Activated CD4-positive, alpha-beta T cell treated with anti-CD3 and anti-CD28 coated beads, Interleukin-2, amount 10 ng/mL, durations not matched to agents 7 days and 5 days (primary cell): Measurements from ENCODE around the gene TLX2. TPM values are rescaled to one million over a fixed set of nuclear protein-coding genes. Genes with fewer than 3 reads are reported as not detected.
"Not testable (repeated sequence)": the region's sequence is repeated elsewhere in the genome, so short reads cannot be mapped to it uniquely, and the experiment has no call there.

Experiments
- CTCF ChIA-PET: fragments of 350-600 bp; sonication (Branson Sonifier 250); formaldehyde crosslinking; loops from one replicate; lab custom pipeline; 2021; ENCODE audit warnings: antibody characterized with exemption; lab: Charles Lee
- POLR2A ChIA-PET: fragments of 350-600 bp; sonication (Branson Sonifier 250); formaldehyde crosslinking; loops from one replicate; lab custom pipeline; 2021; ENCODE audit warnings: antibody characterized with exemption; lab: Charles Lee
- DNase-seq: peaks from one replicate; pipeline ENCODE4 v3.0.0-alpha.2; 2020
- H3K27ac Mint-ChIP-seq: one replicate; pipeline ENCODE4 v1.8.0; 2021; ENCODE audit warnings: mild to moderate bottlenecking, moderate library complexity, mixed read lengths
- H3K27me3 Mint-ChIP-seq: one replicate; pipeline ENCODE4 v1.8.0; 2021; ENCODE audit warnings: mixed read lengths
- H3K36me3 Mint-ChIP-seq: one replicate; pipeline ENCODE4 v1.8.0; 2021; ENCODE audit warnings: low read depth, mixed read lengths
- H3K4me1 Mint-ChIP-seq: one replicate; pipeline ENCODE4 v1.8.0; 2021; ENCODE audit warnings: mixed read lengths
- H3K4me3 Mint-ChIP-seq: one replicate; pipeline ENCODE4 v1.8.0; 2021; ENCODE audit warnings: mild to moderate bottlenecking, moderate library complexity, mixed read lengths
- H3K9me3 Mint-ChIP-seq: one replicate; pipeline ENCODE4 v1.8.0; 2021; ENCODE audit warnings: mixed read lengths
- total RNA-seq, 2 experiments: library from RNA; stranded (reverse); gene quantifications; one replicate each; pipeline ENCODE4 v1.2.3, GENCODE V29; 2021

Gene TLX2
- under 1 TPM; 0.40 to 0.52 TPM for total RNA-seq

DNA sequence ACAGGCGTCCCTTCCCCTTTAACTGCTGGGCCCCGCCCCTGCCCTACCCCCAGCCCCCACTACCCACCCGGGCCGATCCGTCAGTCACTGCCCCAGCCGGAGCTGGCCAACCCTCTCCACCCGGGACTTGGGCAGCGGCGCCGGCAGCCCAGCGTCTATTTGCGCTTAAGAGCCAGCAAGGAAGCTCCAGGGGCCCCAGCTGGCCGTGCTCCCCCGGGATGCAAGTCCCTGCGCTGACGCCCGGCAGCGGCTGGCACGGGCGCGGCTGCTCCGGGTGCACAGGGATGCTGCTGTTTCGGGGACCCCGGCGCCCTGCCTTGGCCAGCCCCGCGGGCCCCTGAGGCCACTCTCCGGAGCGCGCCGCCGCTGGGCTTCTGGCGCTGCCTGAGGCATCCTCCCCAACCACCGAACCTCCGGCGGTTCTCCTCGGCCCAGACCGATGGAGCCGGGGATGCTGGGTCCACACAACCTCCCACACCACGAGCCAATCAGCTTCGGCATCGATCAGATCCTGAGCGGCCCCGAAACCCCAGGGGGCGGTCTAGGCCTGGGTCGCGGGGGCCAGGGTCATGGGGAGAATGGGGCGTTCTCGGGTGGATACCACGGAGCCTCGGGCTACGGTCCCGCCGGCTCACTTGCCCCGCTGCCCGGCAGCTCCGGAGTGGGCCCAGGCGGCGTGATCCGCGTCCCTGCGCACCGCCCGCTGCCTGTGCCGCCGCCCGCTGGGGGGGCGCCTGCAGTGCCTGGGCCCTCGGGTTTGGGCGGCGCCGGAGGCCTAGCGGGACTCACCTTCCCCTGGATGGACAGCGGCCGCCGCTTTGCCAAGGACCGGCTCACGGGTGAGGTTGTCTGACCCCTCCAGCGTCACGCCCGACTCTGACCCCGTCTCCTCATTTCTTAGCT, at the start of gene TLX2:
Gene TLX2, plus strand, starts transcription at position 83 of the 903 bp plus-strand sequence. Its CDS starts 357 bp downstream, at position 440.
- CTCF ChIA-PET, result interaction anchor here (1.0 to 2.7 kb wide), 6 partner anchors 8 to 73 kb away, joined by 3 to 9 read pairs (median 4); no protein-coding TSS in a partner anchor

GRCh38 chr2:74470742-74471141, 43.5 kb upstream of the TLX2 start:
- ChIA-PET CTCF (interaction anchor here (0.8 to 2.8 kb wide), 3 partner anchors 10 to 14 kb away, joined by 3 to 19 read pairs (median 3); partner anchors contain the start of genes CCDC142 and TTC31), POLR2A (interaction anchor here (0.8 kb wide), 1 partner anchor 16 kb away, joined by 3 read pairs; the partner anchor contains the start of gene INO80B)
- Mint-ChIP-seq H3K4me1 (peaks cover 36% of the 10 kb centered on the region), H3K36me3 (peaks cover 24% of the 10 kb centered on the region), H3K4me3 (peak overlapping the region; percentile 68), H3K27ac (peak overlapping the region; percentile 80)
- DNase-seq, H3K27me3 Mint-ChIP-seq, H3K9me3 Mint-ChIP-seq: not testable (repeated sequence)

More for the DNA sequence above, at the start of gene TLX2:
- Mint-ChIP-seq H3K27me3 (peaks cover 78% of the 10 kb centered on the region), H3K4me3 (peak within 1 kb of the TSS; percentile 66), H3K36me3 (peaks cover 10% of the 10 kb centered on the region), H3K27ac (no peak within 1 kb of the TSS), H3K9me3 (no peaks in the 10 kb centered on the region), H3K4me1 (peaks cover 36% of the 10 kb centered on the region)
- no peak for DNase-seq
- POLR2A ChIA-PET, result no interaction called here

DNA sequence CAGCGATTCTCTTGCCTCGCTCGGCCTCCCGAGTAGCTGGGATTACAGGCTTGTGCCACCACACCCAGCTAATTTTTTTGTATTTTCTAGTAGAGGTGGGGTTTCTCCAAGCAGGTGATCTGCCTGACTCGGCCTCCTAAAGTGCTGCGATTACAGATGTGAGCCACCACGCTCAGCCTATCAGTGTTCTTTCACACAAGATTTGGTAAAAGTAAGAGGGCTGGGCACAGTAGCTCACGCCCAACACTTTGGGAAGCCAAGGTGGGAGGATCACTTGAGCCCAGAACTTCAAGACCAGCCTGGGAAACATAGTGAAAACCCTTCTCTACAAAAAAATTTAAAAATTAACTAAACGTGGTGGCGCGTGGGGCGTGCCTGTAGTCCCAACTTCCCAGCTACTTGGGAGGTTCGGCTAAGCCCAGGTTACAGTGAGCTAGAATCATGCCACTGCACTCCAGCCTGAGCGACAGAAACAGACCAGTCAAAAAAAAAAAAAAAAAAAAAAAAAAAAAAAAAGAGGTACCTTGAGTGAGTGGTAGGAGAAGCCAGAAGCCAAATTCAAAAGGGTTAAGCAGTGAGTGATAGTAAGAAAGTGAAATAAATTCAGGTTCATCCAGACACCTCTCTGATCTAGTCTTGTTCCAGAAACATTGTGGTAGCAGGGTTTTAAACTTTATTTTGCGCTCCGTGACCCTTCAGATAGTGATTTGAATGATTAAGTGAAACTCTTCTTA, 42.8 kb upstream of the TLX2 start:
- H3K4me3 Mint-ChIP-seq, result peak overlapping the region; percentile 91

DNA sequence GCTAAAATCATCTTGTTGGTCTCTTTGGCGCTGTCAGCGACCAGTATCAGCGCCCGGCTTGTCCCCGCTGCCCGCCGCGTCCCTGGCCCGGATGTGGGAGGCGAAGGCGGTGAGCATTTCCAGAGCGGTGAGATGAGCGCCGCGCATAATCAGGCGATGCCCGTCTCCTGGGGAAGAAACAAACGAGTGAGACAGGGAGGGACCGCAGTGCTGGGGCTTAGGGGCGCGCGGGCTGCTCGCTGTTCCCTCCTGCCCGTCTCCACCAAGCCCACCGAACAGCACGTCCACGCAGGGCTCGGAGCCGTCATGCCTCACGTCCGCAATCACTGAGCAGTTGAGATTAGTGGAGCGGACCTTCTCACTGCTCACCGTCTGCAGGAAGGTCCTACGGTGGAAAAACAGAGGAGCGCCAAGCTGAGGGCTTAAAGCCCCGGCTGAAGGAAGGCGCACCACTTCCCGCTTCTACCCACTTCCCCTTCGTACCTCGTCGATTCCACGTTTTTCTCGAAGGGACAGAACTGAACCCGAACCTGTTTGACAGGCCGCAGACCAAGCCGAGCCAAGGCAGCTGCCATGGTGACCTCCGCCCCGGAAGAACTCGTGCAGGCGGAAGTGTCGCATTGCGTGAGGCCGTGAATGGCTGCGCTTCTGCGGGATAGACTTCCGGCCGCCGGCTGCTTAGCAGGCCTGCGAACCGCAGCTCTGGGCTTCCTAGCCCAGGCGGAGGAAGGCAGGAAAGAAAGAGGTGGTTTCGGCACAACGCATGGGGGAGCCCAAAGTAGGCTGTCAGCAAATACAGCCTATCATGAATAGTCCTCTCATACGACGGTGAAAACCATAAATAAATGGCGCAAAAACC, 41.9 kb upstream of the TLX2 start, which contains the start of gene MRPL53:
Gene MRPL53, minus strand, starts transcription at position 595 of the 859 bp plus-strand sequence. Its CDS starts 20 bp downstream, at position 575.
- Mint-ChIP-seq H3K9me3 (no peaks in the 10 kb centered on the region), H3K4me1 (peaks cover 34% of the 10 kb centered on the region), H3K27ac (peak within 1 kb of the TSS; percentile 98), H3K27me3 (no peaks in the 10 kb centered on the region), H3K4me3 (peak within 1 kb of the TSS; percentile 91), H3K36me3 (peaks cover 25% of the 10 kb centered on the region)
- DNase-seq, result peak; percentile 97
- POLR2A ChIA-PET, result interaction anchor here (0.9 to 1.5 kb wide), 3 partner anchors 10 to 17 kb away, joined by 3 to 6 read pairs (median 5); partner anchors contain the start of genes INO80B and WBP1
- CTCF ChIA-PET, result interaction anchor here (0.7 to 2.8 kb wide), 12 partner anchors 10 to 272 kb away, joined by 3 to 19 read pairs (median 4); partner anchors contain the start of genes CCDC142, TTC31 and WBP1

More for the DNA sequence above, 42.8 kb upstream of the TLX2 start:
- ChIA-PET POLR2A (interaction anchor here (0.8 to 1.5 kb wide), 2 partner anchors 13 to 17 kb away, joined by 3 to 6 read pairs; partner anchors contain the start of genes INO80B and WBP1), CTCF (interaction anchor here (0.8 to 2.8 kb wide), 3 partner anchors 11 to 15 kb away, joined by 3 to 19 read pairs (median 3); partner anchors contain the start of genes CCDC142 and TTC31)
- no peak for DNase-seq
- Mint-ChIP-seq H3K27ac (peak overlapping the region; percentile 98), H3K4me1 (peaks cover 32% of the 10 kb centered on the region), H3K36me3 (peaks cover 24% of the 10 kb centered on the region), H3K27me3 (no peaks in the 10 kb centered on the region), H3K9me3 (no peaks in the 10 kb centered on the region)

GRCh38 chr2:74472945-74473258, 41.3 kb upstream of the TLX2 start:
- Mint-ChIP-seq H3K4me1 (peaks cover 39% of the 10 kb centered on the region), H3K27ac (peak overlapping the region; percentile 98), H3K27me3 (no peaks in the 10 kb centered on the region), H3K4me3 (peak overlapping the region; percentile 91), H3K9me3 (no peaks in the 10 kb centered on the region), H3K36me3 (peaks cover 29% of the 10 kb centered on the region)
- POLR2A ChIA-PET, result interaction anchor here (0.9 to 1.5 kb wide), 3 partner anchors 9 to 18 kb away, joined by 3 to 6 read pairs (median 5); partner anchors contain the start of genes INO80B and WBP1
- DNase-seq, result no peak
- CTCF ChIA-PET, result interaction anchor here (0.7 to 2.8 kb wide), 10 partner anchors 9 to 116 kb away, joined by 3 to 19 read pairs (median 4); partner anchors contain the start of genes CCDC142, TTC31 and WBP1

DNA sequence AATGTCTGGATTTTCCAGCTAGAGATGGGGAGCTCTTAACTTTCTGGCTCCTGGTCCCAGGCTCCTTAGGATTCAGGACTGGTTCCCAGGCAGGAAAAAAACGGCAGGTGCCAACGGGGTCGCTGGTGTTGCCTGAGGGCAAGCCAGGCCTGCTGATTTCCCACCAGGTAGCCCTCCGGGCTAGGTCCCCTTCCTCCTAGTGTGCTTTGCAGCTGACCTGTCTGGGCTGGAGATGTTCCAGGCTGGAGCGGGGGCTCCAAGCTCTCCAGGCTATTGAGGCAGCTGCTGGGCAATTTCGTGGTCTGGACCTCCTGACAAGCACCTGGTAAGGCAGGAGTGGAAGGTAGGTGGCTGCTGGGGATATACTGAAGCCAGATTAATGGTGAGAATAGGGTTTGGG, 39.8 kb upstream of the TLX2 start:
- peaks cover 33% of the 10 kb centered on the region for H3K36me3 Mint-ChIP-seq
- ChIA-PET CTCF (interaction anchor here (0.8 to 1.5 kb wide), 2 partner anchors 9 to 13 kb away, joined by 4 to 5 read pairs; partner anchors contain the start of genes CCDC142 and TTC31), POLR2A (interaction anchor here (0.6 kb wide), 1 partner anchor 174 kb away, joined by 4 read pairs; no protein-coding TSS in a partner anchor)
- DNase-seq, result no peak
- no peak overlapping the region for H3K4me3 Mint-ChIP-seq
- H3K27me3 Mint-ChIP-seq, result no peaks in the 10 kb centered on the region
- no peak overlapping the region for H3K27ac Mint-ChIP-seq
- peaks cover 43% of the 10 kb centered on the region for H3K4me1 Mint-ChIP-seq
- no peaks in the 10 kb centered on the region for H3K9me3 Mint-ChIP-seq

DNA sequence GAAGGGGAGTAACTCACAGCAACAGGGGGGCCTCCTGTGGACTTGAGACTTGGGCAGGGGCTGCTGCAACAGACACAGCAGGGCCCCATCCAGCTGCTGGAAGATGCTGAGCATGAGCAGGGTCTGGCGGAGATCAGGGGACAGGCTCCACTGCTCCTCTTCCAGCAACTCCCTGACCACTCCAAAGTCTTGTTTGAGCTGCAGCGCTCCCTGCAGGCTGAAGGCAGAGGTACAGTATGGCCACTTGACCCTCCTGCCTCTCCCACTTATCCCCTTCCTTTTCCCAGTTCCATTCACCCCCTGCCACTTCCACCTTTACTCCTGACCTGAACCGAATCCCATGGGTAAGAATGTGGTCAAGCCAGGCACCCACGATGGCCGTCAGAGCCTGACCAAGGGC, 39.4 kb upstream of the TLX2 start:
- Mint-ChIP-seq H3K27ac (no peak overlapping the region), H3K4me1 (peaks cover 45% of the 10 kb centered on the region), H3K9me3 (no peaks in the 10 kb centered on the region), H3K36me3 (peaks cover 37% of the 10 kb centered on the region), H3K27me3 (no peaks in the 10 kb centered on the region), H3K4me3 (no peak overlapping the region)
- CTCF ChIA-PET, result interaction anchor here (0.9 to 1.6 kb wide), 4 partner anchors 8 to 113 kb away, joined by 3 to 8 read pairs (median 5); no protein-coding TSS in a partner anchor
- POLR2A ChIA-PET, result interaction anchor here (0.6 to 1.2 kb wide), 2 partner anchors 17 to 174 kb away, joined by 4 to 5 read pairs; partner anchors contain the start of gene WBP1
- no peak for DNase-seq

DNA sequence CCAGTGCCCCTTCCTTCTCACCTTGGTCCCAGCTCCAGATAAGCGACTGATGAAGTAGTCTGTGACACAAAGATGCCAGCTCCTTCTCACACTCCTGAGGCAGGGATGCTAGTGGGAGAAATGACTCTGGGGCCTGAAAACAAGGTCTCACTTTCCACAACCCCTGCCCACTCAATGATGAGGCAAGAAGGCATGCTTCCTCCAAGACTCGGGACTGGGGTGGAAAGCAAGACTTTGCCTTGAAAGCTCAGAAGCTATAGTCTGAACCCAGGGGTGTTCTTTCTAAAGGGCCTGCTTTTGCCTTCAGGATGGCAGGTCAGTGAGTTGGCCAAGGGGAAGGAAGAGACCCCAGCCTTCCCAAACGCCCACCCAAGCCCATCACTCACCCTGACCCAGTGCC, 32.8 kb upstream of the TLX2 start:
- ChIA-PET CTCF (interaction anchor here (0.9 to 6.0 kb wide), 16 partner anchors 9 to 653 kb away, joined by 3 to 66 read pairs (median 11); partner anchors contain the start of genes C2orf81, INO80B, LBX2 and MOGS), POLR2A (no interaction called here)
- H3K9me3 Mint-ChIP-seq, result no peaks in the 10 kb centered on the region
- H3K4me3 Mint-ChIP-seq, result peak overlapping the region; percentile 99
- peaks cover 33% of the 10 kb centered on the region for H3K36me3 Mint-ChIP-seq
- DNase-seq, result no peak
- no peak overlapping the region for H3K27ac Mint-ChIP-seq
- H3K4me1 Mint-ChIP-seq, result peaks cover 47% of the 10 kb centered on the region
- no peaks in the 10 kb centered on the region for H3K27me3 Mint-ChIP-seq

- POLR2A ChIA-PET, result interaction anchor here (0.8 to 1.2 kb wide), 2 partner anchors 10 to 25 kb away, joined by 3 to 5 read pairs; partner anchors contain the start of genes MRPL53 and PCGF1
- H3K4me3 Mint-ChIP-seq, result peak overlapping the region; percentile 99
- H3K27ac Mint-ChIP-seq, result peak overlapping the region; percentile 99
- H3K27me3 Mint-ChIP-seq, result no peaks in the 10 kb centered on the region
- peaks cover 46% of the 10 kb centered on the region for H3K4me1 Mint-ChIP-seq
- CTCF ChIA-PET, result interaction anchor here (1.0 to 6.0 kb wide), 23 partner anchors 8 to 654 kb away, joined by 3 to 66 read pairs (median 6); partner anchors contain the start of genes C2orf81, INO80B, LBX2 and MOGS
- peaks cover 37% of the 10 kb centered on the region for H3K36me3 Mint-ChIP-seq
- peak; percentile 62 for DNase-seq
- no peaks in the 10 kb centered on the region for H3K9me3 Mint-ChIP-seq
These were observed 32.1 kb upstream of the TLX2 start for GRCh38 chr2:74481961-74482800.
